ENCODE results near the gene AP5S1. TPM values are rescaled to one million over a fixed set of nuclear protein-coding genes. Genes with fewer than 3 reads are reported as not detected.

AP5S1 gene
- total and polyA plus RNA-seq, 9 of the 15 experiments (the other 6 are each of a cell fraction or from before 2014, with no cell fraction given) = 2.6 to 8.8 (median 4.4) TPM

DNA sequence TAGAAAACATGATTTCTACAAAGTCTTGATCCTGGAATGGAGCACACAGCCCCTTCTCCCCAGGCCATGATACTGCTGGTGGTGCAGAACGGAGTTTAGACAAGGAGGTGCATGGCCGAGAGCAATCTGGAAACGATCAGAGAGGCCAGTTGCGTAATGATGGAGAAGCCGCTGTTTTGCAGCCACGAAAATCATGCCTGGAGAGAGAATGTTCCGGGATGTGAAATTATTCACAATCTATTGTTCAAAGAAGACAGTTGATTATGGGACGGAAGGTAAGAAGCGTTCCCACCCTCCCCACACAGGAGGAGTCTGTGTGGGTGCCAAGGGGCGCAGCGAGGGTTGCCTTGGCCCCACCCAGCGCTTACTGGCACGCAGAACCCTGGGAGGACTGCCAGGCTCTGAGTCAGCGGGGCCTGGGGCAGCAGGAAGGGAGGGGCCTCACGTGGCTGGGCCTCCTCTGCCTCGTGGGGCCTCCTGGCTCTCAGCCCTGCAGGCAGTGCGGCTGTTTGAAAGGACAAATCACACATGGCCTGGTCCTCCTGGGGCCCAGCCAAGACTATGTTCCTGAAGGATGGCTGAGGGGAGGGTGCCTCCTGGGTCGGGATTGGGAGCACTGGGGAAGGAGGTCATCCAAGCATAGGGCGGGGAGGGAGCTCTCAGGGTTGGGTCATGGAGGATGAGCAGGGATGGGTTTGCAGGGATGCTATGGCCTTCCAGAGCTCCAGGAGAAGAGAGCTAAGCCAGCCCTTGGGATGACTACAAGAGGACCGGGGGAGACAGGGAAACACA lies 8.7 kb upstream of the AP5S1 start (continued):
- TF ChIP-seq ZNF12 (CRISPR knock-in tag; IDR thresholded peaks at IDR 0.05) (no peak), RBM22 (IDR thresholded peaks at IDR 0.05; ENCODE audit: low read depth, low read length, poor library complexity, severe bottlenecking) (no peak), TSC22D4 (tag; IDR thresholded peaks at IDR 0.05) (no peak), IRF2 (CRISPR knock-in tag; IDR thresholded peaks at IDR 0.05) (no peak), ZBTB5 (IDR thresholded peaks at IDR 0.05) (no peak), VEZF1 (CRISPR knock-in tag; IDR thresholded peaks at IDR 0.05) (peak; percentile 86), POLR2AphosphoS2 (IDR thresholded peaks at IDR 0.05; ENCODE audit: low read length) (no peak), MYBL2 (IDR thresholded peaks at IDR 0.05; ENCODE audit: low read depth) (no peak), MYBL2 (CRISPR knock-in tag; IDR thresholded peaks at IDR 0.05; ENCODE audit: borderline replicate concordance) (no peak), CTBP1 (IDR thresholded peaks at IDR 0.05; ENCODE audit: borderline replicate concordance) (no peak), KDM1A (IDR thresholded peaks at IDR 0.05) (0 out of 4 replicates have a peak, but pooled peaks of 1 of the 2 experiments have one; percentile 5)
- TF ChIP-seq, protein P1, sequence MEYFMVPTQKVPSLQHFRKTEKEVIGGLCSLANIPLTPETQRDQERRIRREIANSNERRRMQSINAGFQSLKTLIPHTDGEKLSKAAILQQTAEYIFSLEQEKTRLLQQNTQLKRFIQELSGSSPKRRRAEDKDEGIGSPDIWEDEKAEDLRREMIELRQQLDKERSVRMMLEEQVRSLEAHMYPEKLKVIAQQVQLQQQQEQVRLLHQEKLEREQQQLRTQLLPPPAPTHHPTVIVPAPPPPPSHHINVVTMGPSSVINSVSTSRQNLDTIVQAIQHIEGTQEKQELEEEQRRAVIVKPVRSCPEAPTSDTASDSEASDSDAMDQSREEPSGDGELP (CRISPR knock-in tag; IDR thresholded peaks at IDR 0.05; ENCODE audit: borderline replicate concordance) = peak; percentile 30; the same call in 1 of the 2 replicates
- TF ChIP-seq, protein P2, sequence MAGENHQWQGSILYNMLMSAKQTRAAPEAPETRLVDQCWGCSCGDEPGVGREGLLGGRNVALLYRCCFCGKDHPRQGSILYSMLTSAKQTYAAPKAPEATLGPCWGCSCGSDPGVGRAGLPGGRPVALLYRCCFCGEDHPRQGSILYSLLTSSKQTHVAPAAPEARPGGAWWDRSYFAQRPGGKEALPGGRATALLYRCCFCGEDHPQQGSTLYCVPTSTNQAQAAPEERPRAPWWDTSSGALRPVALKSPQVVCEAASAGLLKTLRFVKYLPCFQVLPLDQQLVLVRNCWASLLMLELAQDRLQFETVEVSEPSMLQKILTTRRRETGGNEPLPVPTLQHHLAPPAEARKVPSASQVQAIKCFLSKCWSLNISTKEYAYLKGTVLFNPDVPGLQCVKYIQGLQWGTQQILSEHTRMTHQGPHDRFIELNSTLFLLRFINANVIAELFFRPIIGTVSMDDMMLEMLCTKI (IDR thresholded peaks at IDR 0.05; ENCODE audit: partially characterized antibody) = no peak

All from K562 (cell line).